Suppressor macrophage treated with lipopolysaccharide for 1 hour (primary cell): Measurements from ENCODE around the gene NKAIN2.
"Not testable (repeated sequence)": the region's sequence is repeated elsewhere in the genome, so short reads cannot be mapped to it uniquely, and the experiment has no call there.

Experiments
- DNase-seq, 3 donors: peaks; one replicate each; pipeline ENCODE4 v3.0.0-alpha.2; 2020 to 2022

NKAIN2 gene

GRCh38 chr6:124524491-124525200 lies 721.0 kb downstream of the NKAIN2 start:
- no peak for DNase-seq

DNA sequence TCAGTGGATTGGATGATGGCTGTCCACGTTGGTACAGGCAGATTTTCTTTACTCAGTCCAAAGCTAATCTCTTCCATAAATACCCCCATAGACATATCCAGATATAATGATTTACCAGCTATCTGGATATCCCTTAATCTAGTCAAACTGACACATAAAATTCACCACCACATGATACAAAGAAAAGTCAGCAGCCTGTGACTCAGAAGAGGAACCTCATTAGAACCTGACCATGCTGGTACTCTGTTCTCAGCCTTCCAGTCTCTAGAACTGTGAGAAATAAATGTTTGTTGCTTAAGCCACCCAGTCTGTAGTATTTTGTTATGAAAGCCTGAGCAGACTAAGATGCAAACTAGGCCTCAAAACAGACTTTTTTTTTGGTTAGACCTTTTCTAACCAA lies 727.3 kb downstream of the NKAIN2 start:
- peak; percentile 50 to 64 (median 53) for DNase-seq

GRCh38 chr6:124535299-124535698 lies 731.6 kb downstream of the NKAIN2 start:
- DNase-seq: no peak

- no peak for DNase-seq
Measured at GRCh38 chr6:124535746-124536145, 732.1 kb downstream of the NKAIN2 start.

- DNase-seq: no peak
Measured at GRCh38 chr6:124536157-124536841, 732.6 kb downstream of the NKAIN2 start.

DNA sequence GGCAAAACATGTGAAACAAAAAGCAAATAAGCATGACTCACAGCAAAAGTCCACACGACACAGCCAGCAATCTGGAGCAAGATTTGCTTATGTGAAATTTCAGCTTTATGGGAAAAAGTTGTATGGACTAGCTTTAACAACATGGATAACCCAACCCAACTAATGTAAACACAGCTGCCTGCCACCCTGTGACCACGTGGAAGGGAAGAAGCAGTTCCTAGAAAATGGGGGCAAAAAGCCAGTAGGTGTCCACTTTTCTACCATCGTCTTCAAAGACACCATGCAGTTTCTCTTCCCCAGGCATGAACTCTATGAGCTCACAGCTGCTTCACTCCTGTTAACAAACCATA lies 733.2 kb downstream of the NKAIN2 start:
- peak; percentile 15 to 34 (median 25) for DNase-seq

DNA sequence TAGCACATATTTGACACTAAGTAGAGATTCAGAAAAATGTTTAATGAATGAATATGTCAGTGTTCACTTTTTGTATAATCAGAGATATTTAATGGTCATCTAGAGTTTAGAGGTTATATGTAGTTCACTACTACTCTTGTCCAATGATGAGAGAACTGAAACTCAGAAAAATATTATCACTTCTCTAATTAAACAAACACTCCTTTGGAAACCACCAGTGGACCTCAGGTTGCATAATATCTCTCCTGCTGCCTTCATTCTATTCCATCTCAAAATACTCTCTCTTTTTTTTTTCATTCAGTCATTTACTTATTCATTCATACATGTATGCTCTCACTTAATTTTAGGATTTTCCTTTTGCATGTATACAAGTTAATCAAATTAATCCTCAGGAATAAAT lies 735.4 kb downstream of the NKAIN2 start:
- DNase-seq: peak; percentile 9 to 54 (median 32)

- no peak for DNase-seq
Measured at GRCh38 chr6:124541573-124541972, 737.9 kb downstream of the NKAIN2 start.

DNA sequence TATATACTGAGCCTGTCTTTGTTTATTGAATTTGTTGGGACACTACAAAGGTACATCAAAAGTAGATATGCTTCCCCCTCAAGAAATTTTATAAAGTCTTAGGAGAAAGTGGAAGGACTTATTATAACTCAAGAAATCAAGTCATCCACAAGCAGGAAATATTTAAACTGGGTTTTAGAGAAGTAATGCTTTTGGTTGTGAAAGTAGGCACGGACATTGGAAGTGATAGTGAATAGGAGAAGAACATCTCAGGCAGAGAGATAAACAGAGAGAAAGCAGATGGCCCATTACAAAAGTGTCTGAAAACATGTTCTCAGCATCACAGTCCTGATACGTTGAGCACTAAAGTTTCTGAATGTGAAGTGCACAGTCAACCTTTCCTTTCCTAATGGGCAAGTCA lies 742.9 kb downstream of the NKAIN2 start:
- DNase-seq: peak in 2 of 3 donors; percentile 22 to 36

- no peak for DNase-seq
Measured at GRCh38 chr6:124551711-124552233, 748.1 kb downstream of the NKAIN2 start.

DNA sequence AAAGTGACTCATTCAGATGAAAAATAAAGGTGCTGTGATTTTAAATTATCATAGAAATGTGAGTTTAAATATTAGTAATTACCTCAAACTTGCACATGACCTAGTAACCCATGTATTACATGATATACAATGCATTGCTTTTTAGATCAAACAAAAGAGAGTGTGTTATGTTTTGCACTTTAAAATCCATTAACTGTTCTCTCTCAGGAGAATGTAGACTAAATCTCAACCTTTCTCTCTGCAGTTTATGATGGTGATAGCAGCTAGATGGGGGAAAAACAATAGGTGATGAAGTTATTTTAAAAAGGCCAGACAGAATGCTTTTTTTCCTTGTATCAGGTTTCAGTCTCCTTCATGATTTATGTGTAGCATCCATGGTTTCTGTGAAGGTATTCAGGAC lies 754.2 kb downstream of the NKAIN2 start:
- DNase-seq: no peak

DNA sequence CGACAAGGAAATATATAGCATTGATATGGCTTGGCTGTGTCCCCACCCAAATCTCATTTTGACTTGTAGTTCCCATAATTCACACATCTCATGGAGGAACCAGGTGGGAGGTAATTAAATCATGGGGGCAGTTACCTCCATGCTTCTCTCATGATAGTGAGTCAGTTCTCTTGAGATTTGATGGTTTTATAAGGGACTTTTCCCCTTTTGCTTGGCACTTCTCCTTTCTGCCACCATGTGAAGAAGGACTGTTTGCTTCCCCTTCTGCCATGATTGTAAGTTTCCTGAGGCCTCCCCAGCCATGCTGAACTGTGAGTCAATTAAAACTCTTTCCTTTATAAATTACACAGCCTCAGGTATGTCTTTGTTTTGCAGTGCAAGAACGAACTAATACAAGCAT lies 756.4 kb downstream of the NKAIN2 start:
- DNase-seq: peak; percentile 17 to 44 (median 36)

- no peak for DNase-seq
Measured at GRCh38 chr6:124560873-124561567, 757.4 kb downstream of the NKAIN2 start.

DNA sequence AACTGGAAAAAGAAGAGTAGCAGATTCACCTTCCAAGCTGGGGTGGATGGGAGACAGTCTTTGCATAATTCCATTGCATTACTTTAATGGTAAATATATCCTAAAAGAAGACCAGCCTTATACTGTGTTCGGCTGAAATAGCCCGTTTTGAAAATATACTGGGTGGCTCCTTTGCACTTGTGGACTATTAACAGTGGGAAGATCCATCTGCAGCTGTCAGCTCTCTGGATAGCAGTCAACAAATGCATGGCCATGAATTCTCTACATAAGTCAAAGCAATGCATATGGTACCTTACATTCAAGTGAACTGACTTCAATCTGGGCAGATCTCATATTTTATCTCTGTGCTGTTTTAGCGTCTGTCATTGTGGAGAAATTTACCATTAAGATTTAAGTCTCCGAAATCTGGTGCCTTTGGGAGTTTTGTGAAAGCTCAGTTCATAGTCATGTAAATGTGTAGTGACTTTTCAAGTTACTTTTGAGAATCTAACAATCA lies 758.0 kb downstream of the NKAIN2 start:
- no peak for DNase-seq

GRCh38 chr6:124564125-124564524 lies 760.5 kb downstream of the NKAIN2 start:
- DNase-seq: not testable (repeated sequence)

DNA sequence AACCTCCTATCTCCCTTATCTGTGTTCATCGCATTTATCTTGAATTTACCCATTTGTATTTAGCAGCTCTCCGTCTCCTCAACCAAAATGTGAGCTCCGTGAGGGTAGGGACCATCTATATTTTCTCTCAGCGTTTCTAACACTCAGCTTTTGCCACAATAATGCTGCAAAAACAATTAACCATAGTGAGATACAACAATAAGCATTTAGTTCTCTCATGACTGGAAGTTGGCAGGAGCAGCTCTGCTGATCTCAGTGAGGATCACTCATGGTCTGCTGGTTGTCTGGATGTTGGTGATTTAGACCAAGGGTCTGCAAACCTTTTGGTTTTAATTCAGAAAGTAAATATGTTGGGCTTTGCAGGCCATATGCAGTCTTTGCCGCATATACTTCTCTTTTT lies 763.7 kb downstream of the NKAIN2 start:
- no peak for DNase-seq

GRCh38 chr6:124573953-124574352 lies 770.3 kb downstream of the NKAIN2 start:
- no peak for DNase-seq

GRCh38 chr6:124577734-124578281 lies 774.1 kb downstream of the NKAIN2 start:
- DNase-seq: no peak

DNA sequence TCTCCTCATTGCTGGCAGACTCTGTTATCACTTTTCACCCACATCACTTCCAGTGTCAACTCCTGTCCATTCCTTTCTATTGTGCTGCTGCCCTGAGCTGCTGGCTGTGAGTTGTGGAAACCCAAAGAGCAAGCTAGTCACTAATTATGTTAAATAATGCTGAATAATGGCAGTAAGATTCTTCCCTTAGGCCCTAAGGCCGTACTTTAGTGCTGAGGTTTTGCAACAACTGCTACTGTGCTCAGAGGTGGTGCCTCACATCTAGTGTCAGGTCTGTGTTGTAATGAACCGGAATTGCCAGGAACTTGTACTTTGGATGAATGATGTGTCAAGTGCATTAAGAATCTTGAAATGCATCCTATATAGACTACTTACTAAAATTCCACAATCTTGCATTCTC lies 786.3 kb downstream of the NKAIN2 start:
- no peak for DNase-seq

GRCh38 chr6:124599656-124600055 lies 796.0 kb downstream of the NKAIN2 start:
- no peak for DNase-seq

- DNase-seq: no peak
Measured at GRCh38 chr6:124604719-124605118, 801.1 kb downstream of the NKAIN2 start.

GRCh38 chr6:124607119-124607627 lies 803.5 kb downstream of the NKAIN2 start:
- no peak for DNase-seq

GRCh38 chr6:124613031-124613430 lies 809.4 kb downstream of the NKAIN2 start:
- DNase-seq: no peak
